Measurements from ENCODE around the gene SIK3. TPM values are rescaled to one million over a fixed set of nuclear protein-coding genes. Genes with fewer than 3 reads are reported as not detected.

Gene SIK3
- total RNA-seq, 4 donors from 2014 or later: 31.7 to 56.1 (median 45.3) TPM

DNA sequence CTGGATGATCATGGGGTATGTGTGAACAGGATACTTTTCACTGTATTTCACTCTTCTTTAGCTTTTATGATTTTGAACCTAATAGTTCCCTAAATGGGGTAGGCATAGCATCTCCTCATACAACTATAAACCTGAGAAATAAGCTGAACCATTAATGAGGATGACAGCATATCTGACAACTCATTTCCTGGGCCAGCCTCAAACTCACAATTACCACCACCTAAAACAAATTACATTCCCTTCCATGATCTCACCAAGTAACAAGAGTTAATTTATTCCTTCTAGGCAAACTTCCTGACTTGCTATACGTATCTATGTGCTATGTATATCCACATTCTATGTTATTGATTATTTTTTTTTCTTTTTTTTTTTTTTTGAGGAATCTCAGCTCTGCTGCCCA lies 23.0 kb downstream of the SIK3 start:
- TF ChIP-seq POLR2A (IDR thresholded peaks at IDR 0.05): no peak
- TF ChIP-seq, protein P1, sequence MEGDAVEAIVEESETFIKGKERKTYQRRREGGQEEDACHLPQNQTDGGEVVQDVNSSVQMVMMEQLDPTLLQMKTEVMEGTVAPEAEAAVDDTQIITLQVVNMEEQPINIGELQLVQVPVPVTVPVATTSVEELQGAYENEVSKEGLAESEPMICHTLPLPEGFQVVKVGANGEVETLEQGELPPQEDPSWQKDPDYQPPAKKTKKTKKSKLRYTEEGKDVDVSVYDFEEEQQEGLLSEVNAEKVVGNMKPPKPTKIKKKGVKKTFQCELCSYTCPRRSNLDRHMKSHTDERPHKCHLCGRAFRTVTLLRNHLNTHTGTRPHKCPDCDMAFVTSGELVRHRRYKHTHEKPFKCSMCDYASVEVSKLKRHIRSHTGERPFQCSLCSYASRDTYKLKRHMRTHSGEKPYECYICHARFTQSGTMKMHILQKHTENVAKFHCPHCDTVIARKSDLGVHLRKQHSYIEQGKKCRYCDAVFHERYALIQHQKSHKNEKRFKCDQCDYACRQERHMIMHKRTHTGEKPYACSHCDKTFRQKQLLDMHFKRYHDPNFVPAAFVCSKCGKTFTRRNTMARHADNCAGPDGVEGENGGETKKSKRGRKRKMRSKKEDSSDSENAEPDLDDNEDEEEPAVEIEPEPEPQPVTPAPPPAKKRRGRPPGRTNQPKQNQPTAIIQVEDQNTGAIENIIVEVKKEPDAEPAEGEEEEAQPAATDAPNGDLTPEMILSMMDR (IDR thresholded peaks at IDR 0.05): no peak
- no peak for TF ChIP-seq POLR2AphosphoS5 (IDR thresholded peaks at IDR 0.05)
- H3K36me3 ChIP-seq: no peaks in the 10 kb centered on the region
- WGBS, 2 donors (ENCODE audit: low coverage in 1 of 2): 65 to 83% methylated on average over 1 of the region's 1 CpG
- ATAC-seq: no peak
- H3K4me3 ChIP-seq: no peak overlapping the region
- no peaks in the 10 kb centered on the region for H3K27me3 ChIP-seq
- H3K4me1 ChIP-seq: peaks cover 26 to 88% (median 31%) of the 10 kb centered on the region in 3 donors
- H3K9me3 ChIP-seq: no peaks in the 10 kb centered on the region
- H3K27ac ChIP-seq: no peak overlapping the region

DNA sequence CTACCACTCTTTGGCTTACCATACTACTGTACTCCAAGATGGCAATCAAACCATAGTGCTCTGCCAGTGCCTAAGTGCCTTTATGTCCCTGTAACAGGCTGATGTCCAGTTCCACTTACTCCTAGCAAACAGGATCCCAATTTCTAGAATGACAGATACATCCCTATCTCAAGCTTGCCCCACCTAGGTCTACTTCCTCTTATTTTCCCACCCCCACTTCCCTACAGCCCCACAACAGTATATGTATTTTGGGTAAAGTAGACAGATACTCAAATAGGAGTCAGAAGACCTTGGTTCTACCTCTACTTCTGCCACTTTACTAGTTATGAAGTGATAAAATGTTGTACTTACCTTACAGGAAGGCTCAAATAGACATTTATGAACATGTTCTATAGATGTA lies 24.1 kb downstream of the SIK3 start:
- H3K4me1 ChIP-seq: peaks cover 26 to 86% (median 33%) of the 10 kb centered on the region in 3 donors
- ATAC-seq: no peak
- no peak overlapping the region for H3K4me3 ChIP-seq
- no peaks in the 10 kb centered on the region for H3K36me3 ChIP-seq
- no peaks in the 10 kb centered on the region for H3K9me3 ChIP-seq
- H3K27me3 ChIP-seq: no peaks in the 10 kb centered on the region
- no peak overlapping the region for H3K27ac ChIP-seq
- TF ChIP-seq POLR2AphosphoS5 (IDR thresholded peaks at IDR 0.05) (no peak), POLR2A (IDR thresholded peaks at IDR 0.05) (no peak)

DNA sequence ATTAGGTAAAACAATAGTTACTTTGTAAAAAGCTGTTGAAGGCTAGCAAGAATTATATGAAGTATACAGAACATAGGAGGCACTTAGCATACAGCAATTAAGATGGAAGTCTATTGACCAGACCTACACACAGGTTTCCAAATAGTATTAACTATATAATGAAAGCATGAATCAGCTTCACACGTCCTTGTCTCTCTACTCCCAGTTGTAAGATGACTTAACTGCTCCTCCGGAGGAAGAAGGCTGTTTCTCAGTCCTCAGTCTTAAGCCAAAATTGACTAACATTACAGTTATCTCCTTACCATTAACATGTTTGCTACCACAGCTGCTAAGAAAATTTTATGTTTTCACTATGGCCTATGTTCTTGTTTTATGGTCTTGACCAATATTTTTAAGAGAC lies 24.7 kb downstream of the SIK3 start:
- TF ChIP-seq EP300 (IDR thresholded peaks at IDR 0.05) (no peak), POLR2AphosphoS5 (IDR thresholded peaks at IDR 0.05) (no peak), POLR2A (IDR thresholded peaks at IDR 0.05) (no peak)
- TF ChIP-seq, protein P1 (IDR thresholded peaks at IDR 0.05): no peak
- H3K4me1 ChIP-seq: peaks cover 26 to 83% (median 33%) of the 10 kb centered on the region in 3 donors
- no peak overlapping the region for H3K4me3 ChIP-seq
- H3K36me3 ChIP-seq: no peaks in the 10 kb centered on the region
- no peaks in the 10 kb centered on the region for H3K9me3 ChIP-seq
- H3K27me3 ChIP-seq: no peaks in the 10 kb centered on the region
- WGBS, 2 donors (ENCODE audit: low coverage in 1 of 2): 46 to 60% methylated on average over 1 to 2 of the region's 2 CpGs
- H3K27ac ChIP-seq: peak overlapping the region in 2 of 4 donors; percentile 39 to 61
- ATAC-seq: no peak

DNA sequence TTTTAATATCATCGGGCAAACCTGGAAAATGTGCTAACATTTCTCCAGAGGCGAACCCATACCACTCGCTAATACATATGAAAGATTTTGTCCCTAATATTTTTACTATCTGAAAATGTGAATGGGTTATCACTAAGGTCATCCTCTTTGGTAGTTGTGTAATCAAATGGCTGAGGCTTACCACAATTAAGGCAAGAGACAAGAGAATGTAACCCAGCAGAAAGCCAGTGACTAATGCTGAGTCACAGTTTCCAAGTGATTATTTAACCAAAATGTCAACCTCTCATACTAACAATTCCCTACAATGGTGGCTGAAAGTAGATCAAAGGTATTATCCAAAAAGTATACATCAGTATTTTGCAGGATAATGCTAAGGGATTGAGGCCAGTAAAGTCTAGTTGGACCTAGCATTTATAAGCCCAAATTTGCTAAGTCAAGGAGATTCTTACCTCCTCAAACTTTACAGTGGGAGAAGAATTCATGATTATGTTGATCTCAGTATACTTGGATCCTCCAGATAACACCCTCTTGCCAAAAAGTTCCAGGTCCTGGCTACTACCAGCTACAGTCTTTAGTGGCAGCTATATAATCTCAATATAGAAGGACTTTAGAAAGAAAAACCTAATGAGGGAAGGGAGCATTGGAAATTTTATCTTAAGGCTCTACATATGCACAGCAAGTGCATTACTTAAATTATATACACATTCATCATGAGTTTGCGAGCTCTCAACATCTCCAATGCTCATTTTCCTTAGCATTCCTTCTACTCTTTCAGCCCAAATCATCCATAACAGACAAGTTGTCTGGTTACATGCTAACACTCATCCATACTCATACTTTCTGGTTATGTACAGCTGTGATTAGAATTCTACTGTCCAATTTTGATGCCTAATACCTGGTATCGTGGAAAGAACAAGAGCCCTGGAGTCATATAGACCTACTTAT lies 25.4 kb downstream of the SIK3 start:
- Histone ChIP-seq H3K27ac (peak overlapping the region in 3 of 4 donors; percentile 27 to 61 (median 39)), H3K4me3 (no peak overlapping the region), H3K27me3 (no peaks in the 10 kb centered on the region), H3K4me1 (peaks cover 26 to 83% (median 31%) of the 10 kb centered on the region in 3 donors), H3K9me3 (no peaks in the 10 kb centered on the region), H3K36me3 (no peaks in the 10 kb centered on the region)
- WGBS, 2 donors (ENCODE audit: low coverage in 1 of 2): 63 to 74% methylated on average over 5 of the region's 5 CpGs
- ATAC-seq: peak; percentile 82
- TF ChIP-seq, protein P1 (IDR thresholded peaks at IDR 0.05): no peak
- TF ChIP-seq EP300 (IDR thresholded peaks at IDR 0.05): no peak
- peak; percentile 94 for TF ChIP-seq POLR2AphosphoS5 (IDR thresholded peaks at IDR 0.05)

DNA sequence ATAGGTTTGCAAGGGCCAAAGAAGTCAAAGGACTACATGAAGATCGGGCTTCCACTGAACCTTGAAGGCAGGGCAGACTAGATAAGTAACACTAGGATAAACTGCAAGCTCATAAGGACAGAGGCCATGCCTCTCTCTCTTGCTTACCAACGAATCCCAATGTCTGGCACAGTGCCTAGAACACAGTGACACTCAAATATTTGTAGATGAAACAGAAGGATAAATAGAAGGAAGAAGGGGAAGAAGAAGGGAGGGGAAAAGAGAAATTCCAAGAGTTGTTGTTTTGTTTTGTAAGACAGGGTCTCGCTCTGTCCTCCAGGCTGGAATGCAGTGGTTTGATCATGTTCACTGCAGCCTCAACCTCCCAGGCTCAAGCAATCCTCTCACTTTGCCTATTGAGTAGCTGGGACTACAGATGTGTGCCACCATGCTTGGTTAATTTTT lies 26.9 kb downstream of the SIK3 start:
- Histone ChIP-seq H3K36me3 (no peaks in the 10 kb centered on the region), H3K4me3 (no peak overlapping the region), H3K27me3 (no peaks in the 10 kb centered on the region), H3K9me3 (no peaks in the 10 kb centered on the region), H3K27ac (peak overlapping the region in 2 of 4 donors; percentile 39 to 61), H3K4me1 (peaks cover 15 to 69% (median 23%) of the 10 kb centered on the region in 3 donors)
- TF ChIP-seq EP300 (IDR thresholded peaks at IDR 0.05) (no peak), POLR2AphosphoS5 (IDR thresholded peaks at IDR 0.05) (peak; percentile 36)
- ATAC-seq: no peak
- WGBS, 2 donors (ENCODE audit: low coverage in 1 of 2): 35 to 57% methylated on average over 3 of the region's 3 CpGs

DNA sequence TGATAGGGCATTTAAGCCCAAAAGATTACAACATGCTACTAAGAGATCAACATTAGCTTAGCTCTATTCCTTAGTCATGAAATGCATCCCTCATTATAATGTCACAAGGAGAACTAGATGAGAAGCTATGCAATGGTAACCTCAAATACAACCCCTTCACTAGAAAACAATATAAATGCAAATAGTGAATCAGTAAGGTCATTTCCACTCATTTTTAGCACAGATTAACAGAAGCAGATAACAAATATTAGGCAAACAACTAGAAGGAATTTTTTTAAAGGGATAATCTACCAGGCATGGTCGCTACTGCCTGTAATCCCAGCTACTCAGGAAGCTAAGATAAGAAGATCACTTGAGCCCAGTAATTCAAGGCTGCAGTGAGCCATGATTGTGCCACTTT lies 28.2 kb downstream of the SIK3 start:
- Histone ChIP-seq H3K27me3 (no peaks in the 10 kb centered on the region), H3K4me3 (no peak overlapping the region), H3K36me3 (no peaks in the 10 kb centered on the region), H3K27ac (no peak overlapping the region), H3K4me1 (peaks cover 15 to 61% (median 23%) of the 10 kb centered on the region in 3 donors), H3K9me3 (no peaks in the 10 kb centered on the region)
- ATAC-seq: no peak
- no peak for TF ChIP-seq EP300 (IDR thresholded peaks at IDR 0.05)
- no peak for TF ChIP-seq POLR2AphosphoS5 (IDR thresholded peaks at IDR 0.05)
- WGBS, 2 donors (ENCODE audit: low coverage in 1 of 2): 45% methylated on average over 1 of the region's 1 CpG; no CpG with 5 or more reads in 1 of the 2 donors

Data from gastroesophageal sphincter (tissue), 4 donors.